HepG2 (cell line): ENCODE data around the gene COL9A3. TPM values are rescaled to one million over a fixed set of nuclear protein-coding genes. Genes with fewer than 3 reads are reported as not detected.

Experiments used
- ATAC-seq: fragments of 200-7000 bp; cut with Tn5 transposase; 3 replicates; pipeline ENCODE4 v1.9.1; 2020; ENCODE audit warnings: mild to moderate bottlenecking, moderate library complexity
- BruUV-seq: library from RNA; stranded (reverse); fragments of 400-500 nt; replicated peaks from 2 replicates; lab custom pipeline; 2021; lab: Mats Ljungman, UMichigan
- CTCF ChIA-PET: fragments of 300-600 bp; formaldehyde crosslinking; extraction: SDS; loops from one replicate; lab custom pipeline; 2021; ENCODE audit warnings: low total read pairs, inconsistent platforms, low intra/inter-chr PET ratio; lab: Yijun Ruan, JAX
- POLR2A ChIA-PET: fragments of 350-600 bp; sonication (Branson Sonifier 250); formaldehyde crosslinking; loops from one replicate; lab custom pipeline; 2020; ENCODE audit warnings: antibody characterized with exemption, inconsistent platforms; lab: Yijun Ruan, JAX
- DNase-seq: peaks from one replicate; pipeline ENCODE4 v3.0.0-alpha.2; 2015; ENCODE audit warnings: low spot score
- FAIRE-seq: peaks from 3 replicates; lab custom pipeline; 2011; peaks lifted over from hg19 to GRCh38; lab: Jason Lieb, UNC
- H2AFZ ChIP-seq: one replicate; pipeline ENCODE4 v1.6.1; 2011; ENCODE audit warnings: low read length, inconsistent platforms
- H3K27ac ChIP-seq: fragments of 300-600 bp; 3 replicates; pipeline ENCODE4 v1.8.0; 2011; ENCODE audit warnings: mixed run types, mild to moderate bottlenecking, mixed read lengths, low read length, inconsistent platforms; ENCODE audit not compliant: insufficient read depth; ENCODE audit errors: extremely low read length
- H3K27me3 ChIP-seq, 2 experiments: fragments of 200-600 bp in 1 of 2; 2 replicates in 1 of 2; 3 replicates in 1 of 2; pipeline versions ENCODE4 v1.6.0 to v1.8.0; 2011; ENCODE audit warnings: low read length in 2 of 2, mild to moderate bottlenecking in 2 of 2, moderate library complexity in 2 of 2, inconsistent platforms in 1 of 2; ENCODE audit not compliant: insufficient read depth in 2 of 2, control insufficient read depth in 1 of 2
- H3K36me3 ChIP-seq, 2 experiments: fragments of 200-600 bp in 1 of 2; replicated peaks in 1 of 2; 2 replicates in 1 of 2; 3 replicates in 1 of 2; pipeline versions ENCODE4 v1.5.1 to v1.8.0; 2011; ENCODE audit warnings: low read length in 2 of 2, inconsistent platforms in 1 of 2; ENCODE audit not compliant: insufficient read depth in 2 of 2, control insufficient read depth in 1 of 2
- H3K4me1 ChIP-seq: 2 replicates; pipeline ENCODE4 v1.5.1; 2012; ENCODE audit warnings: low read length, inconsistent platforms; ENCODE audit not compliant: insufficient read depth
- H3K4me2 ChIP-seq: 2 replicates; pipeline ENCODE4 v1.6.0; 2011; ENCODE audit warnings: low read depth, low read length, inconsistent platforms
- H3K4me3 ChIP-seq, 3 experiments: fragments of 200-600 bp in 1 of 3; sonication (generic), shearing (Covaris generic) in 1 of 3; replicated peaks in 1 of 3; 2 replicates each; pipeline ENCODE4 v1.5.1; 2011 to 2016; ENCODE audit warnings: low read length in 3 of 3, inconsistent platforms in 2 of 3, low read depth in 2 of 3, mild to moderate bottlenecking in 2 of 3, control low read depth in 1 of 3, mixed read lengths in 1 of 3; ENCODE audit not compliant: insufficient read depth in 1 of 3
- H3K79me2 ChIP-seq: one replicate; pipeline ENCODE4 v1.6.1; 2011; ENCODE audit warnings: low read length, inconsistent platforms; ENCODE audit not compliant: insufficient read depth
- H3K9ac ChIP-seq: 2 replicates; pipeline ENCODE4 v1.6.0; 2011; ENCODE audit warnings: mild to moderate bottlenecking, low read depth, low read length, inconsistent platforms; ENCODE audit not compliant: insufficient read depth
- H3K9me3 ChIP-seq: 2 replicates; pipeline ENCODE4 v1.5.1; 2012; ENCODE audit warnings: mild to moderate bottlenecking, low read length
- H4K20me1 ChIP-seq: 2 replicates; pipeline ENCODE4 v1.6.0; 2011; ENCODE audit warnings: inconsistent platforms, mild to moderate bottlenecking, low read length, moderate library complexity; ENCODE audit not compliant: insufficient read depth
- BRF2 ChIP-seq: sonication (generic); formaldehyde crosslinking; IDR thresholded peaks from 2 replicates; pipeline ENCODE4 v1.8.1; 2022; ENCODE audit warnings: mild to moderate bottlenecking, missing genetic modification reagents
- DNMT1 ChIP-seq: sonication (generic); formaldehyde crosslinking; IDR thresholded peaks from 2 replicates; pipeline ENCODE4 v1.5.1; 2020; ENCODE audit warnings: mild to moderate bottlenecking, missing genetic modification reagents
- FOXO1 ChIP-seq: sonication (generic); formaldehyde crosslinking; IDR thresholded peaks from 2 replicates; pipeline ENCODE4 v1.4.0; 2020; ENCODE audit warnings: missing genetic modification reagents
- FUBP1 ChIP-seq: sonication (generic); formaldehyde crosslinking; IDR thresholded peaks from 2 replicates; pipeline ENCODE4 v1.5.1; 2020; ENCODE audit warnings: missing genetic modification reagents, mild to moderate bottlenecking, borderline replicate concordance
- HNRNPK ChIP-seq: fragments of 200-400 bp; formaldehyde crosslinking; IDR thresholded peaks from 2 replicates; pipeline ENCODE4 v1.6.1; 2018; ENCODE audit warnings: low read length, low read depth, moderate library complexity, mild to moderate bottlenecking; ENCODE audit not compliant: poor library complexity, severe bottlenecking
- IKZF1 ChIP-seq: fragments of 450-650 bp; IDR thresholded peaks from 2 replicates; pipeline ENCODE4 v1.7.1; 2016
- POLR2G ChIP-seq: fragments of 200-400 bp; formaldehyde crosslinking; IDR thresholded peaks from 2 replicates; pipeline ENCODE4 v1.6.1; 2018; ENCODE audit warnings: mild to moderate bottlenecking, low read depth, low read length, moderate library complexity
- PRDM10 ChIP-seq: sonication (generic); formaldehyde crosslinking; IDR thresholded peaks from 2 replicates; pipeline ENCODE4 v1.4.0; 2020; ENCODE audit warnings: low read depth, missing genetic modification reagents
- SIX4 ChIP-seq: sonication (generic); formaldehyde crosslinking; IDR thresholded peaks from 2 replicates; pipeline ENCODE4 v1.4.0; 2020; ENCODE audit warnings: missing genetic modification reagents
- ZC3H4 ChIP-seq: sonication (generic); formaldehyde crosslinking; IDR thresholded peaks from 2 replicates; pipeline ENCODE4 v1.4.0; 2020; ENCODE audit warnings: missing genetic modification reagents, borderline replicate concordance
- ZNF12 ChIP-seq: sonication (generic); formaldehyde crosslinking; IDR thresholded peaks from 2 replicates; pipeline ENCODE4 v1.5.0; 2020; ENCODE audit warnings: missing genetic modification reagents
- ZNF205 ChIP-seq: IDR thresholded peaks from 2 replicates; pipeline ENCODE4 v1.6.1; 2018; ENCODE audit warnings: missing biosample characterization, missing genetic modification reagents
- ZNF230 ChIP-seq: sonication (generic); formaldehyde crosslinking; IDR thresholded peaks from 2 replicates; pipeline ENCODE4 v1.4.0; 2020; ENCODE audit warnings: mild to moderate bottlenecking, missing genetic modification reagents
- ZNF839 ChIP-seq: sonication (generic); formaldehyde crosslinking; IDR thresholded peaks from 2 replicates; pipeline ENCODE4 v1.4.0; 2020; ENCODE audit warnings: missing genetic modification reagents, mild to moderate bottlenecking, borderline replicate concordance
- ZNF891 ChIP-seq: sonication (generic); formaldehyde crosslinking; IDR thresholded peaks from 2 replicates; pipeline ENCODE4 v1.5.0; 2020; ENCODE audit warnings: mild to moderate bottlenecking, missing genetic modification reagents
- ZSCAN22 ChIP-seq: sonication (generic); formaldehyde crosslinking; IDR thresholded peaks from 2 replicates; pipeline ENCODE4 v1.4.0; 2020; ENCODE audit warnings: mild to moderate bottlenecking, missing genetic modification reagents
- WGBS: methylation state at CpG from one replicate; pipeline ENCODE4 v1.1.6; 2017; ENCODE audit warnings: low lambda C conversion rate; 5-methylcytosine and 5-hydroxymethylcytosine counted together
- in situ Hi-C: cut with HindIII; loops from 2 replicates; pipeline ENCODE4 v1.10.0; 2017; ENCODE audit warnings: low pct_unique_long_range_greater_than_20kb; ENCODE audit not compliant: extremely low pct_ligation_motif_present
- intact Hi-C: fragments of 100-400 bp; cut with micrococcal nuclease; formaldehyde crosslinking; loops from one replicate; pipeline ENCODE4 v1.10.0; 2022; ENCODE audit not compliant: unreplicated experiment
- polyA plus RNA-seq, 8 experiments: library from polyadenylated mRNA; depleted of rRNA in 3 of 8; stranded (reverse) in 7 of 8; unstranded in 1 of 8; fragments of >200 nt; fragmentation: Illumina TruSeq in 4 of 8; extraction: Trizol in 4 of 8; gene quantifications; 2 replicates each; pipeline versions ENCODE4 v1.2.1 to v1.2.3, GENCODE V29; 2011 to 2016; ENCODE audit warnings: low read depth in 4 of 8, missing spikeins in 1 of 8, mixed read lengths in 1 of 8; ENCODE audit not compliant: insufficient read depth in 1 of 8
- total RNA-seq, 5 experiments: library from RNA; depleted of rRNA; stranded (reverse); fragments of >200 nt; fragmentation: Illumina TruSeq; extraction: Trizol; gene quantifications; 2 replicates each; pipeline ENCODE4 v1.2.3, GENCODE V29; 2016; ENCODE audit warnings: low read depth in 1 of 5

COL9A3 gene
- total and polyA plus RNA-seq, 2 of the 13 experiments (the other 11 are each of a cell fraction or from before 2014, with no cell fraction given): 155 to 204 TPM

GRCh38 chr20:62889411-62889810, 72.6 kb downstream of the COL9A3 start:
- H3K79me2 ChIP-seq: no peaks in the 10 kb centered on the region
- intact Hi-C loops: no loop called here
- H4K20me1 ChIP-seq: no peaks in the 10 kb centered on the region
- POLR2A ChIA-PET: interaction anchor here (1.2 to 2.7 kb wide), 2 partner anchors 48 to 64 kb away, joined by 4 to 8 read pairs; partner anchors contain the start of gene GID8
- no peak overlapping the region for H3K4me2 ChIP-seq
- H3K36me3 ChIP-seq: peaks cover 49 to 74% of the 10 kb centered on the region in 2 experiments
- H3K9me3 ChIP-seq: no peaks in the 10 kb centered on the region
- BruUV-seq: no TSS peak
- DNase-seq: no peak
- no peak overlapping the region for H3K9ac ChIP-seq
- TF ChIP-seq IKZF1 (no peak), HNRNPK (no peak), SIX4 (CRISPR knock-in tag) (no peak), FOXO1 (CRISPR knock-in tag) (no peak), ZNF205 (CRISPR knock-in tag) (no peak), ZSCAN22 (CRISPR knock-in tag) (no peak), PRDM10 (CRISPR knock-in tag) (no peak), ZNF12 (CRISPR knock-in tag) (no peak), ZC3H4 (CRISPR knock-in tag) (no peak), FUBP1 (no peak), ZNF839 (CRISPR knock-in tag) (no peak), DNMT1 (CRISPR knock-in tag) (no peak), POLR2G (no peak), BRF2 (CRISPR knock-in tag) (no peak), ZNF230 (CRISPR knock-in tag) (no peak), ZNF891 (CRISPR knock-in tag) (no peak)
- TF ChIP-seq, all 625 proteins: peak for 0
- 95% methylated on average over 8 of the region's 8 CpGs for WGBS
- no peak overlapping the region for H3K4me3 ChIP-seq
- in situ Hi-C loops: no loop called here
- no peak overlapping the region for H3K27ac ChIP-seq
- no peaks in the 10 kb centered on the region for H3K27me3 ChIP-seq
- H2AFZ ChIP-seq: no peak overlapping the region
- CTCF ChIA-PET: no interaction called here
- ATAC-seq (no peak), FAIRE-seq (no peak)
- H3K4me1 ChIP-seq: peaks cover 15% of the 10 kb centered on the region
